HFFc6 (cell line): Measurements from ENCODE around the gene GBP7. TPM values are rescaled to one million over a fixed set of nuclear protein-coding genes. Genes with fewer than 3 reads are reported as not detected.
"Not testable (repeated sequence)": the region's sequence is repeated elsewhere in the genome, so short reads cannot be mapped to it uniquely, and the experiment has no call there.

ENCODE experiments used
- DNase-seq: peaks from one replicate; pipeline ENCODE4 v3.0.0-alpha.2; 2018
- H3K27ac Mint-ChIP-seq: 2 replicates; pipeline ENCODE4 v1.8.0; 2020; ENCODE audit warnings: mild to moderate bottlenecking, mixed read lengths
- H3K27me3 Mint-ChIP-seq: 2 replicates; pipeline ENCODE4 v1.8.0; 2021; ENCODE audit warnings: mild to moderate bottlenecking, moderate library complexity, mixed read lengths; ENCODE audit not compliant: insufficient read depth
- H3K36me3 Mint-ChIP-seq: 2 replicates; pipeline ENCODE4 v1.8.0; 2021; ENCODE audit warnings: low read depth, mixed read lengths
- H3K4me1 Mint-ChIP-seq: 2 replicates; pipeline ENCODE4 v1.8.0; 2020; ENCODE audit warnings: low read depth, mixed read lengths
- H3K4me3 Mint-ChIP-seq: 2 replicates; pipeline ENCODE4 v1.8.0; 2020; ENCODE audit warnings: mild to moderate bottlenecking, moderate library complexity, mixed read lengths
- H3K9me3 Mint-ChIP-seq: 2 replicates; pipeline ENCODE4 v1.8.0; 2020; ENCODE audit warnings: mild to moderate bottlenecking, mixed read lengths
- long read RNA-seq: library from polyadenylated mRNA; unstranded; transcript quantifications from one replicate; pipeline ENCODE4 v2.0.0, GENCODE V29; 2019
- total RNA-seq, 6 experiments: library from RNA; stranded (reverse); fragmentation: NEBNext Ultra II Directional; extraction: Animal tissue kit (Norgen Biotek cat#: 25700); gene quantifications; 2 replicates in 1 of 6; 3 replicates in 5 of 6; pipeline ENCODE4 v1.2.3, GENCODE V29; 2021
- TF ChIP-seq, protein P1 (sequence below): fragments of 200-600 bp; sonication (generic); IDR thresholded peaks from 2 replicates; pipeline ENCODE4 v1.5.0; 2021; ENCODE audit warnings: antibody characterized with exemption, mild to moderate bottlenecking

GBP7 gene
- not detected for total RNA-seq
- long read RNA-seq: 0 reads

DNA sequence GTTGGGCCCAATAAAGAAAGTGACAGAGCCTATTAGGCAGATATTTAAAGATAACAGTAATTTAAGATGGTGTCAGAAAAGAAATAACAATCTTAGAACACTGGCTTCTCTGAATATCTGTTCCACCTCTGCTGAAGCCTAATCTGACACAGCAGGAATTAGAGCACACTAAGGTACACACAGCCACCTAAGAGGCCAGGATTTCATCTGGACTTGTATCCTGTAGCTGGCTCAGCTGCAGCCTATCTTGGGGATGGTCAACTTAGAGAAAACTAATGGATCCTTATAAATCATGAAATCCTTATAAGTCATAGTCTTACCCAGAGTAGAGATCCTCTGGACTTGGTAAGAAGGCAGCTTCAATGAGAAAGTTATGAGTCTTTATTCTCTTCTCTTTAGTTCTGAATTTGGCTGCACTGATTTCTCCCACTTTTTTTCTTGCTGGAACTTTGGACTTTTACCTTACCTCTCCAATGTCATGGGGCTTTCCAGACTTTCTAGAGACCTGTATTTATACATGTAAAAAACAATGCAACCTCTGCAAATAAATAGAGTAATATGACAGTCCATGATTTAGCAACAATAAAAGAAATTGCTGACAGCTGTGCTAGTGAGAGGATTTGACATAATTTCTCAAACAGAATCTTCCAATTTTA is at the start of gene GBP7:
TSS of gene GBP7 (minus strand) at position 403 of the 656 bp plus-strand sequence. CDS start 4,068 bp downstream, outside the sequence.
- DNase-seq: no peak
- Mint-ChIP-seq H3K4me3 (no peak within 1 kb of the TSS; the same call in 1 of the 2 replicates), H3K36me3 (no peaks in the 10 kb centered on the region), H3K27me3 (peaks cover 4% of the 10 kb centered on the region; the same call in 1 of the 2 replicates), H3K4me1 (no peaks in the 10 kb centered on the region), H3K9me3 (no peaks in the 10 kb centered on the region; the same call in none of the 2 replicates), H3K27ac (no peak within 1 kb of the TSS)
- TF ChIP-seq, protein P1, sequence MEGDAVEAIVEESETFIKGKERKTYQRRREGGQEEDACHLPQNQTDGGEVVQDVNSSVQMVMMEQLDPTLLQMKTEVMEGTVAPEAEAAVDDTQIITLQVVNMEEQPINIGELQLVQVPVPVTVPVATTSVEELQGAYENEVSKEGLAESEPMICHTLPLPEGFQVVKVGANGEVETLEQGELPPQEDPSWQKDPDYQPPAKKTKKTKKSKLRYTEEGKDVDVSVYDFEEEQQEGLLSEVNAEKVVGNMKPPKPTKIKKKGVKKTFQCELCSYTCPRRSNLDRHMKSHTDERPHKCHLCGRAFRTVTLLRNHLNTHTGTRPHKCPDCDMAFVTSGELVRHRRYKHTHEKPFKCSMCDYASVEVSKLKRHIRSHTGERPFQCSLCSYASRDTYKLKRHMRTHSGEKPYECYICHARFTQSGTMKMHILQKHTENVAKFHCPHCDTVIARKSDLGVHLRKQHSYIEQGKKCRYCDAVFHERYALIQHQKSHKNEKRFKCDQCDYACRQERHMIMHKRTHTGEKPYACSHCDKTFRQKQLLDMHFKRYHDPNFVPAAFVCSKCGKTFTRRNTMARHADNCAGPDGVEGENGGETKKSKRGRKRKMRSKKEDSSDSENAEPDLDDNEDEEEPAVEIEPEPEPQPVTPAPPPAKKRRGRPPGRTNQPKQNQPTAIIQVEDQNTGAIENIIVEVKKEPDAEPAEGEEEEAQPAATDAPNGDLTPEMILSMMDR: no peak

- no peak overlapping the region for H3K27ac Mint-ChIP-seq
- H3K4me1 Mint-ChIP-seq: no peaks in the 10 kb centered on the region
- H3K27me3 Mint-ChIP-seq: no peaks in the 10 kb centered on the region
- no peak for DNase-seq
- no peak overlapping the region for H3K4me3 Mint-ChIP-seq
- TF ChIP-seq, protein P1: no peak
- peaks cover 16% of the 10 kb centered on the region for H3K9me3 Mint-ChIP-seq
- H3K36me3 Mint-ChIP-seq: 0 out of 2 replicates have a peak, but pooled peaks cover 3% of the 10 kb centered on the region
Observed at GRCh38 chr1:89221341-89221740, 45.5 kb upstream of the GBP7 start.

DNA sequence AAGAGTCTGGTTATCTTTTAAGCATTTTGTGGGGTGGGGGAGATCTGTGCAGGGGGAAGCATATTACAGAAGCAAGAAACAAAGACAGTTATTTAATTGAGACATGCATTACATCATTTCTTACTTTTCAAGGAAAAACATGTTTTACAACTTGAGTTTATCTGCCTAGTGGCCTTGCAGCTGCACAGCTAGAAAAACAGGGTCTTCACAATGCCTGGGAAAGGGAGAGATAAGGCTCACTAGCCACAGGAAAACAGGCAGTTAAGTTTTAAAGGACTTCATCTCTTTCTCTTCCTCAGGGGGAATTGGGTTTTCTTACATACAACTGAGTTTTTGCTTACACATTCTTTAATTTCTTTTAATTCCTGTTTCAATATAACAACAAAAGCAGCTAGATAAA is 44.0 kb upstream of the GBP7 start:
- not testable (repeated sequence) for DNase-seq, H3K27ac Mint-ChIP-seq, H3K4me1 Mint-ChIP-seq, H3K36me3 Mint-ChIP-seq, H3K4me3 Mint-ChIP-seq, H3K27me3 Mint-ChIP-seq
- H3K9me3 Mint-ChIP-seq: peaks cover 20% of the 10 kb centered on the region

GRCh38 chr1:89218941-89219340 is 43.1 kb upstream of the GBP7 start:
- not testable (repeated sequence) for H3K27ac Mint-ChIP-seq, DNase-seq, H3K36me3 Mint-ChIP-seq, H3K4me1 Mint-ChIP-seq, H3K4me3 Mint-ChIP-seq, H3K27me3 Mint-ChIP-seq
- peaks cover 20% of the 10 kb centered on the region for H3K9me3 Mint-ChIP-seq

DNA sequence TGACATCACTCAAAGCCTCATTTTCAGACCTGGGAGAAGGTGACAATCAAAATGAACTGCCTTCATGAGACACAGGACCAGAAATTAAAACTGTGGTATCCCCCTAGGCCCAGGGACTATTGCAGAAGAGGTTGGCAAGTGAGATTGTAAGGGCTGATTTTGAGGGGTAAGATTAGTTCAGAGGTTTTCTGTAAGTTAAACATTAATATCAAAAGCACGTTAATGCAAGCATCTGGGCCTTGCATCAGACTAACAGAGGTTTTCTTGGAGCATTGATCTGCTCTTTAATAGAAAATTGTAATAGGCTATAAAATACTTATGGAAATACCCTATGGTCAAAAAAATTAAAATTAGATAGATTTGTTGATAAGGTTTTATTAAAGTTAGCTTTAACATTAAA is 37.5 kb upstream of the GBP7 start:
- TF ChIP-seq, protein P1: no peak
- Mint-ChIP-seq H3K36me3 (no peaks in the 10 kb centered on the region), H3K4me3 (no peak overlapping the region), H3K27me3 (no peaks in the 10 kb centered on the region), H3K9me3 (peaks cover 33% of the 10 kb centered on the region), H3K27ac (no peak overlapping the region), H3K4me1 (no peaks in the 10 kb centered on the region)
- no peak for DNase-seq

DNA sequence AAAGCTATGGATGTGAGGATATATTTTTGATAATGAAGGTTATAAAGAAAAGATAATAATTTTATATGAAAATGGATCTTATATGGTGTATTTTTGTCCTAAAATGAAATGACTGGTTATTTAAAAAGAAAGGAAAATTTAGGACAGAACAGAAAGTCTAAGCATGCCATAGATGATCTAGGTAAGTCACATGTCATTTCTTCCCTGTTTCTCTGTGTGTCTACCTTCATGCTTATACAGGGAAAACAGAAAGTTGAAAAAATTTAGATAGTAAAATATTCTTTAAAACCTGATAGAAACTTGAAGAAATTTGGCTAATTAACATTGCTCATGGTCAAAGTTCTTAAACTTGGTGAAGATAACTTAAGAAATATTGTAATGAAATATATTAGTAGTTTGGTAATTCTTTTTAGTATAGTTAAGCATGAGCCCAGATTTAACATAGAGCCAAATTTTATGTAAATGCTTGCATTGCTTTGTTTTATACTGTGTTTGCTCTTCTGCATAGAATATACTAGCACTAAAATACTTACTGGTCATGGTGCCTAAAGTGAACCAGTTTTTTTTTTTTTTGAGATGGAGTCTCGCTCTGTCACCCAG is 35.3 kb upstream of the GBP7 start:
- H3K27ac Mint-ChIP-seq: no peak overlapping the region
- H3K9me3 Mint-ChIP-seq: peaks cover 23% of the 10 kb centered on the region
- DNase-seq: no peak
- H3K4me1 Mint-ChIP-seq: no peaks in the 10 kb centered on the region
- no peaks in the 10 kb centered on the region for H3K27me3 Mint-ChIP-seq
- H3K36me3 Mint-ChIP-seq: no peaks in the 10 kb centered on the region
- H3K4me3 Mint-ChIP-seq: no peak overlapping the region
- TF ChIP-seq, protein P1: no peak
